Stimulated activated CD8-positive, alpha-beta memory T cell treated with anti-CD3 and anti-CD28 coated beads, Interleukin-15, amount 100 ng/mL, for 1 hour (primary cell): Measurements from ENCODE around the gene ARCN1.
A peak's percentile ranks its signal among the peaks of the same experiment; 100 is the strongest.
"Not testable (repeated sequence)": the region's sequence is repeated elsewhere in the genome, so short reads cannot be mapped to it uniquely, and the experiment has no call there.

Source experiments
- DNase-seq: peaks from one replicate; pipeline ENCODE4 v3.0.0-alpha.2; 2020; ENCODE audit warnings: low read depth

The ARCN1 gene

DNA sequence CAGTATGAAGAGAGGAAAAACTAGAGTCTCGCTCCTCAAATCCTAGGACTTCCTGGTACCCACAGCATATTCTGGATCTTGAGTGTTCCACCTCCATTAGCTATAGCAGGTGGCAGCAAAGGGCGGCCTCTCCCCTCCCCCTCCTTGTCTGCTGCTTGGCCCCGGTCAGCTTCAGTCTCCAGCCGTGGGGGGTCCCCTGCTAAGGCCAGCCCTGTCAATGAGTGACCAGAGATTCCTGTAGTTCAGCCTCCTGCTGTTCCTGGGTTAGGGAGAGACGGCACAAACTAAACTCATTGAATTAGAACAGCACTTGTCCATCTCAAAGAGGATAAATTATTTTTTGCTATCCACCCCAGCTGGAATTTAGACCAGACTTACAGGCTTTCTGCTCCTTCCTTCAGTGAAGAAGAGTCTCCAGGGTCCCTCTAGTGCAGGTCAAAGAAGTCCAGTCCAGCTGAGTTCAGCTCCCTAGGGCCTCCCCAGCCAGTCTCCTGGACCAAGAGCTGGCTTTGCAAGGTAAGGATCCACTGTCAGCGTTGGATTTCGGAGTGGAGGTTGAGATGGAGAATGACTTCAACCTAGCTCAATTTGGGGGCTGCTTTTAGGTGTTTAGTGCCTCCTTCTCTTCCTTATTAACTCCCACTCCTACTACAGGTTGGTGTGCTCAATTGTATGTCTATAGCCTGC lies 34.1 kb downstream of the ARCN1 start:
- DNase-seq: no peak

DNA sequence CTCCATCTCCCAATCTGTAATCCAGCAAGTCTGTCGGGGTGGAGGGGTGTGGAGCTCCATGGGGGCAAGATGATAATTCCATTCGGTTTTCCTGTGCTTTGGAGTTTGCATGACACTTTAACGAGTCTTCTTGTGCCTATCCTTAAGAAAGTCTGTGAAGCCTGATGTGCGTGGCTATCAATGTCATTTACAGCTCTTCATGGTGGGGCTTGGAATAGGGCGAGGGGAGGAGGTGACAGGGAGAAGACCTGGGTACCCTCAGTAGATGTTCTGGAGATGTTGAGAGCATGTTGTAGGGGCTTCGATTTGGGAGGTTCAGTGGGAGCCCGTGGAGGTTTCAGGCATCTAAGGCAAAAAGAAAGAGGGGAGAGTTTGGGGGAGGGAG lies 34.6 kb downstream of the ARCN1 start:
- DNase-seq: no peak

DNA sequence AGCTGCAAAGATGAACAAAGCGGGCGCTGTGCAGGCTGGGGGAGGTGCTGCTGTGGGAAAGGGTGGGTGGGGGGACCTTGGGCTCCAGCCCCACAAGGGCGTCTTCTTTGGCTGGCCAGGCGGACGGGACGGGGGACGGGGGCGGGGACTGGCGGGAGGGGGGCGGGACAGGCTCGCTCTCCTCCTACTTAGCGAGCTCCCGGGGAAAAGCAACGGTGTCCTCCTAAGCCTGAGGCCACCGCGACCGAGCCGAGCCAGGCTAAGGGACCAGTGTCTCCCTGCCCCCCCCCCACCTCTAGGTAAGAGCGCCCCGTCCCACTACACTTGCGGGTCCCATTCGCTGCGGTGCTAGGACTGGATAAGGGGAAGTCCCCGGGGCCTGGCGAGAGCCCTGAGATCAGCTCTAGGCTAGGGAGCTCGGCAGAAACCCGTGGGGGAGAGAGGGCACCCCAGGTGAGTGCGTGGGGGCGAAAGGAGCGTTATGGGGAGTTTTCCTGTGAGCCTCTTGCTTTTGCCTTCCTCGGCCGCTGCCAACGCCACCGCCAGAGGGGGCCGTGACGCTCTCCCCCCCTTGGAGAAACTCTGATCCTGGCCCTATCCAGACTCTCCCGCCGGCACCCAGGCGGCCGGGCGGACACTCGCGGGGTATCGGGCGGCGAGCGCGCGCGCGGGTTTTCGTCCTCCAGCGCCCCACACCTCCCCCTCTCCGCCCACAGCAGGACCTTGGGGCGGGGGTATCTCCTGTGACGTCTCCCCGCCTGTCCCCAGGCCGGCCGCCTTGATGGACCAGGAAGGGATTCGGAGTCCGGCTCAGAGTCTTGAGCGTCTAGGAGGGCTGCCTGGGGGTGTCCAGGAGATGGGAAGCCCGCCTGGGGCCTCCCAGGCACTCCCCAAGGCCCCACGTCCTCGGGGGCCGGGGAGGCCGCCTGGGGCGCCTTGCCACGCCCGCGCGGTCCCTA lies 35.5 kb downstream of the ARCN1 start, which contains the start of gene PHLDB1:
PHLDB1 (plus strand) TSS at position 215 of the 959 bp plus-strand sequence. CDS start 6,222 bp downstream, outside the sequence.
- no peak for DNase-seq

DNA sequence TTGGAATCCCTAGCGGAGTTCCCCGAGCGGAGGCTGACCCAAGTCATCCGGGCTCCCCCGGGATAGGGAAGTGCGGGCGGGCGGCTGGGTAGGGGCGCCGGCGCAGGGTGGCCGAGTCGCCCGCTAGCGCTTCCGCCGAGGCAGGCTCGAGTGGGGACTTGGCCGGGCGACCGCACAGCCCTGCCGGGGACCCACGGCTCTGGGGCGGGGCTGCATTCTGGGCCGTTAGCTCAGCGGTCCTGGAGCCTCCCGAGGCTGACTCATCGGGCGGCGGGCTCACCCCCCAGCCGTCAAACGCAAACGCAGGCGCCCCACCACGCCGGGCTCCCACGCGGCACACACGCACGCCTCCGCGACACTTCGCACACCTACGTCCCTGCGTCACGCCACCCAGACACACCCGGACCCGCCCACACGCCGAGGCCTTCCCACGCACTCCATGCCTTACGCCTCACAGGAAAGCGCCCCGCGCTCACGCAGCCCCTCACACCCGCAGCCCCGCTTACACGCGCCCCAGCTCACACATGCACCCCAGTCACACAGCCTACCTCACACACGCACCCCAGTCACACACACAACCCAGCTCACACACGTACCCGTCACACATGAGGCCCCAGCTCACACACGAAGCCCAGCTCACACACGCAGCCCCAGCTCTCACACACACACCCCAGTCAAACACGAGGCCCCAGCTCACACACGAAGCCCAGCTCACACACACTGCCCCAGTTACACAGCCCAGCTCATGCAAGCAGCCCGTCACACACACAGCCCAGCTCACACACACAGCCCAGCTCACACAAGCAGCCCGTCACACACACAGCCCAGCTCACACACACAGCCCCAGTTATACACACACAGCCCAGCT lies 36.4 kb downstream of the ARCN1 start:
- peak; percentile 62 for DNase-seq

DNA sequence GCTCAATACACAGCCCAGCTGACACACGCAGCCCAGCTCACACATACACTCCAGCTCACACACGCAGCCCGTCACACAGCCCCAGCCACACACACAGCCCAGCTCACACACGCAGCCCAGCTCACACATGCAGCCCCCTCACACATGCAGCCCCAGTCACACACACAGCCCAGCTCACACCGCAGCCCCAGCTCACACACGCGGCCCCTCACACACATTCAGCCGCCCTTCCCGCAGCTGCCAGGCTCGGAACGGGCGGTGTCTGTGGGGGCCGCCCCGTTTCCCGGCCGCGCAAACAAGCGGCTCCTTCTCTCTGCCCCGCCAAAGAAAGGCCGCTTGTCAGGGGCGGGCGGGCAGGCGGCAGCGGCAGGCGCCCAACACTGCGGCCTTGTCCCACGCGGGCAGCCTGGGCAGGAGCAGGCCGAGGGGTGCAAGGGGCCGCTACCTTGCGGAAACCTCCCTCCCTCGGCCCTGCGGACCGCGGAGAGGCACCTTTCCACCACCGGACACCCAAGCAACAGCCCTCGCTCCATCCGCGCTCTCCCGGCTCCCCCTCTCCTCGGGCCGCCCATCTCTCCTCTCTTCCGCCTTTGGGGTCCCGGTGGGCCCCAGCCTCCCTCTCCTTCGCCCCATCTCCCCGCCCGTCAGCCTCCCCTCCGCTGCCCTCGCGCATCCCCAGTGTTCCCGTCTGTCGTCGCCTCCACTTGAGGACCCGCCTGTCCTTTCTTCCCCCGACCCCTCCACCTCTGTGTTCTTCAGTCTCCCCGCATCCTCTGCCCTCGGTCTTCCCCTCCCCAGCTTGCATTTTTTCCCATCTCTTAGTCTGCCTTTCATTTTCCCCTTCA lies 37.4 kb downstream of the ARCN1 start:
- DNase-seq: no peak

DNA sequence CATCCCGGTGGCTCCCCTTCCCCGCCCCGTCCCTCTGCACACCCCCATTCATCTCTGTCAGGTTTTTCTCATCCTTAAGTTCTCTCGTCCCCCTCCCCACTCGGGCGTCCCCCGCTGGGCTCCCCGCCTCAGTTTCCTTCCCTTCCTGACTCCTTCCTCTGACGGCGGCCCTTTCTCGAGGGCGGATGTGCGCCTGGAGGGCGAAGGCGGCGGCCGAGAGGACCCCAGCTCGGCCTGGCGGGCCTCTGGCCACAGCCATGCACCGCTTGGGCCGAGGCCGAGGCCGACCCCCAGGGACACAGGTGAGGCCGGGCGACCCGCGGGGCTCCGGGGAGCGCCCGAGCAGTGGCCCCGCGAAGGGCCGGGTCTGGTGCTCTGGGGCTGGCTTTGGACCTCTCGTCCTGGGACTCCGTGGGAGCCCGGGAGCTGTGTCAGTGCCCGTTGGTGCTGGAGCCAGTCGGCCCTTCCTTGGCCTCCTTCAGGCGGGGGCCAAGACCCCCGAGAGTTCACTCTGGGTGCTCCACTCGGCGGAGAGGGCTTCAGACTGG lies 38.1 kb downstream of the ARCN1 start:
- DNase-seq: no peak

DNA sequence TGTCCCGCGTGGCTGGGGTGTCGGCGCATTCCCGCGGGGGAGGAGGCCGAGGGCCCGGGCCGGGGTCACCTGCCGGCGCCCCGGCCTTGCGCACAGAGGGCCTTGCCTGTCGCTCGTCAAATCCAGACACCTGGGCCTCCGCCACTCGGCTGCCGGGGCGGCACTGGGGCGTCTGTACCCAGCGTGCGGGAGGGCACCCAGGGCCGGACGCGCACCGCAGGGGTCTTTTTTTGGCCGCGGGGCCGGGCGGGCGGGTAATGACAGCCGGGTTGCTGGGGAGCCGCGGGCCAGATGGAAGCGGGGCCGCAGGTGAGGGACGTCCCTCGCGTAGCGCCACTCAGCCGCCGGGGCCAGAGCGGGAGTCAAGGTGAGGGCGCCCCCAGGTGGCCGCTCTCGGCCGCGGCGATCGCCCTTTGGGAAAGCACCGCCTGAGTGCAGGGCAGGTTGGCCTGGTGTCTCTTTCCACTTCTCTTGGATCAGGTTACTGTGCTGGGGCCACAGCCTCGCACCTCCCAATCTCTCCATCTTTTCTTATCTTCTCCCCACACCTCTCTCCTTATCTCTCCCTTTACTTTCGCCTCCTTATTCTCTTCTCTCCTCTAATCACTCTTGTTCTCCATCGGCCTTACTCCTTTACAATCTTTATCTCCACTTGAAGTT lies 38.7 kb downstream of the ARCN1 start:
- peak; percentile 74 for DNase-seq

DNA sequence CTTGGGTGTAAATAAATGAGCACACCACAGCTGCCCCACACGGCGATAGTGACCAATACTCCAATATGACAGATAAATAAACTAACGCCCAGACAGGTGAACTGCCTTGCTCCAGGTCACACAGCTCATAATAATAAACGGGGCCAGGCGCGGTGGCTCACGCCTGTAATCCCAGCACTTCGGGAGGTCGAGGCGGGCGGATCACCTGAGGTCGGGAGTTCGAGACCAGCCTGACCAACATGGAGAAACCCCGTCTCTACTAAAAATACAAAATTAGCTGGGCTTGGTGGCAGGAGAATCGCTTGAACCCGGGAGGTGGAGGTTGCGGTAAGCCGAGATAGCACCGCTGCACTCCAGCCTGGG lies 39.2 kb downstream of the ARCN1 start:
- not testable (repeated sequence) for DNase-seq

DNA sequence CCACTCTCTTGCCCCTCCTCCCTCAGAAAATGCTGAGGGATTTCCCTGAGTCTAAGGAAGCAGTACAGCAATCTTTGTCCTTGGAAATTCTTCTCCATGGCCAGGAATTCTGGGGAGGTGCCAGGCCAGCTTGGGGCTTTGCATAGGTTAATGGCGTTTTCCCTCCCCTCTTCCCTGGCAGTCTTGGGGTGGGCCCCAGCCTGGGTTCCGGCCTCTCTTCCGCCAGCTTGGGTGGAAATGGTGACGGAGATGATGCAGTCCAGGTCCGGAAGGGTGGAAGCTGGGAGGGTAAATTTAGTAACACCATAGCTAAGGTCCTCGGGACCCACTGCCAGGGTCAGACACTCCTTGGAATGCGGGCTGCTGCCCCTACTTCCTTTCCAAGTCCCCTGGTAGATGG lies 40.2 kb downstream of the ARCN1 start:
- DNase-seq: no peak

DNA sequence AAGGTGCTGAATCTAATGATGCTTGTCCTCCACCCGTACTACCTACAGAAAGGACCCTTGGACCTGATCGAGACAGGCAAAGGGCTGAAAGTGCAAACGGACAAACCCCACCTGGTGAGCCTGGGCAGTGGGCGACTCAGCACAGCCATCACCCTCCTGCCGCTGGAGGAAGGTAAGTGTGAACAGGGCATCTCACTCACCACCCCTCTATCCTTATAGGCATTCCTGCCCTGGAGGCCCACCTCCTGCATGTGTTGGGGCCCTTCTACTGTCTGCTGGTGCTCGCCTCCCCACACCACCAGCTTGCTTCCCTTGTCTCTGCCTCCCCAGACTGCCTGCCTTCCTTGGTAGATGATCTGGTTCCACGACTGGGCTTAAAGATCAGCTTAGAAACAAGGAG lies 42.3 kb downstream of the ARCN1 start:
- DNase-seq: no peak

DNA sequence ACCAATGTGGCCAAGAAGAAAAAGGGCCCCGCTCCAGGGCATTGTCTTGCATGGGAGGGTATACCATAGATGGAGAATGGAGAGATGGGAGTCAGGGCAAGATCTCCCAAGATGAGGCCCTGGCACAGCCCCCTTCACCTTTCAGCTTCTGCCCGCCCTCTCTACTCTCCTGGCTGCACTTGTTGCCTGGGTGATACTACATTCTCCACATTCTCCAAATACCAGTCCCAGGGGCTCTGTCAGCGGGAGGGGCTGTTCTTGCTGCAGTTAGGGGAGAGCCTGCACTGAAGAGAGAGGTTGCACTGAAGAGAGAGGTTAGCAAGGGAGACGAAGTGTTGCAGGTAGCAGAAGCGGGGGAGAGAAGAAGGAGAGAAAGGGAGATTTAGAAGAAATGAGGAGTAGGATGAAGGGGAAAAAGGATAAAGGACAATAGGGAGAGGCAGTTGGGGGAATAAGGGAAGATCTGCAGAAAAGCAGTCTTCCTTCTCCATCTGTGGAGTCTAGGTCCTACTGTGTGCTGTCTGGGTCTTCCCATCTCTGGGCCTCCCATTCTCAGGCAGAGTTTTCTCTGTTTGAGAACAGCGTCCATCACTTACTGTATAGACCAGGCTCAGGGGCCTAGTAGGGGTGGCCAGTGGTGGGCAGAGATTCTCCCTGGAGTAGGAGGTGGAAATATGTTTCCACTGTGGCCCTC lies 43.2 kb downstream of the ARCN1 start:
- no peak for DNase-seq

DNA sequence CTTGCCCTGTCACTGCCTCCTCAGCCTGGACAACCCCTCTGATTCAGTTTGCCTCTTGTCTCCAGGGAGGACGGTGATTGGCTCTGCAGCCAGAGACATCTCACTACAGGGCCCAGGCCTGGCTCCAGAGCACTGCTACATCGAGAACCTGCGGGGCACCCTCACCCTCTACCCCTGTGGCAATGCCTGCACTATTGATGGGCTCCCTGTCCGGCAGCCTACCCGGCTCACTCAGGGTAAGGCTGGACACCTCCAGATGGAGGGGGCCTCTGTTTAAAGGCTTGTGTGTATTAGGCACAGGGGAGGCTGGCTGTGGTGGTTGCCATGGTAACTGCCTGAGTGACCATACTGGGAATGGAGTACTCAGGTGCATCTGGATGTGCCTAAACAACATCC lies 43.8 kb downstream of the ARCN1 start:
- DNase-seq: no peak

DNA sequence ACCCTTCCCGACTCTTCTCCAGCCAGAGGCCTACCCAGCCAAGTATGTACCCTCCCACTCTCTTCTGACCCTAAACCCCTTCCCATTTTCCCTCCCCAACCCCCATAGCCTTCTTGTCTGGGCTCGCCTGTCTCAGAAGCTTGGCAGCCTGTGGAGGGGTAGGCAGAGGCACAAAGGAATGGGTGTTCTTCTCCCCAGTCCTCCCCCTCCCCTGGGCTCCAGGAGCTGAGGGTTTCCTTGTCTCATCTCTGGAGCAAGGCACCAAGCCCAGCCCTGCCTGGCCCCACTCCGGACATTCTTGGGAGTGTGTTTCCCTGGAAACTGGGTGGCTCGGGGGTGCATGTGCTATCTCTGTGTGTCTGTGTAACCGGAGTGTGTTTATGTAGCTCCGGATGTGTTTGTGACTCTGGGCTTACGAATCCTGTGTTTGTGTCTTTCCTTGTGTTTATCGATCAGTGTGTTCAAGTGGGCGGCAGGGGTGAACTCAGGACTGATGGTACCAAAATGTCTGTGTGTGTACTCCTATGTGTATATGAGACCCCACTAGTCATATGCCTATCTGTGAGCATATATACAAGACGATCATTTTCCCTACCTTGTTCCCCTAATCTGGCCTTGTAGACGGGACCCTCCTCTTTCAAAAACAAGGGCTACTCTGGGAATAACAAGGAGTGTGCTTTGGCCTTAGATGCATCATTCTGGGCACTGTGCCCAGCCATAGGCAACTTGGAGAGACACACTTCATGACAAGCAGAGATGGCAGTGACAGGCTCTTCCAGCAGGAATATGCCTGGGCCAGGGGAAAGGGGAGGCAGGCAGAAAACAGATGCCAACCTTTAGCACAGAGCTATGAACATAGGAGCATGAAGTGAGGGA lies 46.1 kb downstream of the ARCN1 start:
- DNase-seq: no peak

DNA sequence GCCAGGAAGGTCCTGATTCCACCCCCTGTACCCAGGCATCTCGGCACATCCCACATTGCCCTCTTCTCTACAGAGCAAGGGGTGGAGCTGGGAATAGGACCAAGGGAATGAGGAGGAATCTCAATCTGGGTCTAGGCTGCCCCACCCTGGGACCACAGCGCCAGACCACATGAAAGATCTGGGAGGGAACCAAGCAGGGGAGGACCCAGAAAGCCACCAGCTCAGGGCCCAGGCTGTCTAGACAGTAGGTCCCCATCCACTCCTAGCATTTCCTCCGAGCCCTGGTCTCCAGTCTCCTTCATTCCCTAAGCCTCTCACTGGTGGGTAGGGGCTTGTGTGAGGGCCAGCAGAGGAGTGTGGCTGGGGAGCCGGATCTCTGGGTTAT lies 46.8 kb downstream of the ARCN1 start:
- no peak for DNase-seq

DNA sequence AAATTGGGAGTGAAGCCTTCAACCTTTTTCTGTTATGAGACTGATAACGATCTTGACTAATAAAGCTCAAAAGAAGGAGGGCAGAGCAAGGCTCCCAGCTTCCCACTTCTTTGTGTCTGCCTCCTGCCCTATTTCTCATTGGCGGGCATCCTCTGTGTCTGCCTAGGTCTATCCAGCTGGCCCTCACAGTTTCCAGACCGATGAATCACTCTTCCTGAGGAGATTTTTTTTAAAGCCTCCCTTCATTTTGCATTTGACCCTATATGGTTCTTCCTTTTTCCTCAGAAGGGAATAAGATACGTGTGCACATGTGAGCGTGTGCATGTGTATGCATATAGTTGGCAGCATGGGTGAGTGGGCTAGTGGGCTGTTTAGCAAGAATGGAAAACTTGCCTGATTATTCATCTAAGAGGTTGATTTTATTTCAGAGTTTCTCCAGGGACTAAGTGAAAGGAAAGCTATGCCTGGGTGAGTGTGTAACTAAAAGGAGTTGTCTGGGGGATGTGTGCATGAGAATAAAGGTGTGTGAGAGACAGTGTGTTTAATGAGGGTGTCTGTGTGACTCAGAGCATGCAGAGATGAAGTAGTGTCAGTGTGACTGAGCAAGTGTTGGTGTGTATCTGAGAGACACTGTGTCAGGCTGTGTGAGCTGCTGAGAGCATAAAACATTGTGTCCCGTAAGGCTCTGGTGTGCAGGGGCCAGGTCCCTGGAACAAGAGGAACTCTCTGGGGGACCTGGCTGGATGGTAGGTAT lies 47.4 kb downstream of the ARCN1 start:
- DNase-seq: no peak

DNA sequence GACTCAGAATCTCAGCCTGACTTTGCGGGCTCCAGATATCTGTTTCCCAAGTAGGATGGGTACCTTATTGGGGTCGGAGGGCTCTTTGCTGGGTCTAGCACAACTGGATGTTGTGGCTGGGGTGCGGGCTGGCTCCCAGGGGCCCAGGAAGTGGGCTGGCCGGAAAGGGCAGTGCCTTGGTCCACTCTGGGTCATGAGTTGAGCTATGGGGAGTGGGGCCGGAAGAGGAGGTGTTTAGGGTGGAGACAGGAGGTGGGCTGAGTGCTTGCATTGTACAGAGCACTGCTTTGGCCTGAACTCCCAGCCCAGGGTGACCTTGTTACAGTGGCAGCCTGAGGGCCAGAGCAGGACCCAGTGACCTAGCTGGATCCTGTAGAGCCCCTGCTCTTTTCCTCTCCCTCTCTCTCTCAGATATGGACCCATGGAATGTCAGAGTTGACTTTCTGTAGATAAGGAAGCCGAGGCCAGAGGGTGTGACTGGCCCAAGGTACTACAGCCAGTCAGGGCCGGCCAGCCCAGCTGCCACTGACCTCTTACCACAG lies 48.4 kb downstream of the ARCN1 start:
- DNase-seq: no peak

DNA sequence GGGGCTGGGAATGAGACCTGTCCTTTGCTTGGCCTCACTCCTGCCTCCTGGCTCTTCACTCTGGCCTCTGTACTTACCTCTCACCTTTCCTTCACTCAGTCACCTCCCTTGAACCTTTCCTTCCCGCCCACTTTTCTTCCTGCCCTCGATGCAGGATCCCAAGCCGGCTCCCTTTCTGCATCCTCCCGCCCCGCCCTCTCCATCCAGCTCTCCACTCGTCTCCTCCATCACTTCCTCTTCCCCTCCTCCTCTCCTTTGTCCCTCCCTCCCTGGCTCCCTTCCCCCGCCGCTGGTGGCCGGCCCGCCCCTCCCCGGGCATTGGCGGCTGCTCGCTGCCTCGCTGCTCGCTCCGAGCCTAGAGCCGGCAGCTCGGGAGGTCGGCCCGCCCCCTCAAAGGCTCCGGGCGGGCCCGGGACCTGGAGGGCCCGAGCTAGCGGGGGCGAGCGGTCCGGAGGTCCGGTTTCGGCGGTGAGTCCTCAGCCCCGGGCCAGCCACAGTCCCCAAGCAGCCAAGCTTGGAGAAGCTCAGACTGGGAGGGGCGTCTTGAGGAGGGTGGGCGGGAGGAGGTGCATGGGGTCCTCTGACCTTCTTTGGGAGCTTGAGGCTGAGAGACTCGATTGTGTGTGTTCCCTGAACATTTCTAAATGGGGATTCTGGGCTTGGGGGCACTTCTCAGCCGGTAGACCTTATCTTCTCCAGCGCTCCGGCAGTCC lies 49.0 kb downstream of the ARCN1 start:
- no peak for DNase-seq
